22Rv1 (cell line): ENCODE results near the gene ZNF224.
A peak's percentile ranks its signal among the peaks of the same experiment; 100 is the strongest.

Experiments used
- H3K27ac ChIP-seq: fragments of 450-650 bp; 2 replicates; pipeline ENCODE4 v1.5.1; 2017
- ZFX ChIP-seq: fragments of 450-650 bp; IDR thresholded peaks from 2 replicates; pipeline ENCODE4 v1.6.1; 2017; ENCODE audit warnings: antibody characterized with exemption, borderline replicate concordance
- TF ChIP-seq, protein P1 (sequence below): fragments of 450-650 bp; IDR thresholded peaks from 2 replicates; pipeline ENCODE4 v1.5.1; 2017; ENCODE audit warnings: mild to moderate bottlenecking

The ZNF224 gene

GRCh38 chr19:44066305-44066704, 27.9 kb upstream of the ZNF224 start:
- TF ChIP-seq ZFX = no peak
- TF ChIP-seq, protein P1, sequence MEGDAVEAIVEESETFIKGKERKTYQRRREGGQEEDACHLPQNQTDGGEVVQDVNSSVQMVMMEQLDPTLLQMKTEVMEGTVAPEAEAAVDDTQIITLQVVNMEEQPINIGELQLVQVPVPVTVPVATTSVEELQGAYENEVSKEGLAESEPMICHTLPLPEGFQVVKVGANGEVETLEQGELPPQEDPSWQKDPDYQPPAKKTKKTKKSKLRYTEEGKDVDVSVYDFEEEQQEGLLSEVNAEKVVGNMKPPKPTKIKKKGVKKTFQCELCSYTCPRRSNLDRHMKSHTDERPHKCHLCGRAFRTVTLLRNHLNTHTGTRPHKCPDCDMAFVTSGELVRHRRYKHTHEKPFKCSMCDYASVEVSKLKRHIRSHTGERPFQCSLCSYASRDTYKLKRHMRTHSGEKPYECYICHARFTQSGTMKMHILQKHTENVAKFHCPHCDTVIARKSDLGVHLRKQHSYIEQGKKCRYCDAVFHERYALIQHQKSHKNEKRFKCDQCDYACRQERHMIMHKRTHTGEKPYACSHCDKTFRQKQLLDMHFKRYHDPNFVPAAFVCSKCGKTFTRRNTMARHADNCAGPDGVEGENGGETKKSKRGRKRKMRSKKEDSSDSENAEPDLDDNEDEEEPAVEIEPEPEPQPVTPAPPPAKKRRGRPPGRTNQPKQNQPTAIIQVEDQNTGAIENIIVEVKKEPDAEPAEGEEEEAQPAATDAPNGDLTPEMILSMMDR = no peak
- no peak overlapping the region for H3K27ac ChIP-seq

- H3K27ac ChIP-seq = no peak overlapping the region
- TF ChIP-seq ZFX = no peak
- TF ChIP-seq, protein P1 = no peak
Observed at GRCh38 chr19:44069415-44069814, 24.7 kb upstream of the ZNF224 start.

GRCh38 chr19:44071824-44072542, 22.2 kb upstream of the ZNF224 start, which contains the start of gene ZNF284:
Gene ZNF284, plus strand, starts transcription at chr19:44072159. Its CDS starts 4,231 bp downstream, at chr19:44076390.
- H3K27ac ChIP-seq = peak within 1 kb of the TSS; percentile 57
- TF ChIP-seq ZFX = no peak
- TF ChIP-seq, protein P1 = no peak

DNA sequence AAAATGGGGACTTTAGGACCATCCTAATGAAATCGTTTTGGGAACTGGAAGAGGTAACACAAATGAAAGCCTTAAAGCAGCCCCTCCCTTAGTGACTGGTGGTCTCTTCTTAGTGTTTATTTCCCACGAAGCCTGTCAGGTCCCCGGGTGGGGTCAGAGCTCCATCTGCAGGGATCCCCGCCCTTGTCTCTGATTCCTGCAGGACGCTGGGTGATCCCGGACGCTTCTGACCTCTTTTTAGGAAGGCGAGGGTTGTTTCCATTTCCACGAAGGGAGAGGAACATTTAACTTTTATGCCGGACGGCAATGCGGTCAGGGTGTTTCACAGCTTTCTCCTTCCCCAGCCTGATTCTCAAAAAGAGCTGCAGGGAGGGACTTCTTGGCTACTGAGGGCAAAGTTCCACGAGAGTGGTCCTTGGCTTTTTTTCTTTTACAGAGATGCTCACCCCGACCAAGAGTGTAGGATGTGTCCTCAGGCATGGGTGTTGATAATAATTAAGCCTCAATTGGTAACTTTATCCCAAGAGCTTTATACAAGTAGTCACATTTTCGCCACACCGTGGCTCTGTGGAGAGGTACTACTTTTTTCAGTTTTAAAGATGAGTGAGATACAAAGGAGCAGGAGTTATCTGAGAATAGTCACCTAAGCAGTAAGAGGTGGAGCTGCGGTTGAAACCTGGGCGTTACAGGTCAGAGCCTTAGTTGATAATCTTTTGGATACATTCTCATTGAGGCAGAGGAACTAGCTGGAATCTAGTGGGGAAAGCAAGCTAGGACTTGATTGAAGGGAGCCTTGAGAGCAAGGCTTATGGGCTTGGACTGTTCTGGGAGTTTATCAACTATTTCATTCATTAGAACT, 21.4 kb upstream of the ZNF224 start:
- H3K27ac ChIP-seq = no peak overlapping the region
- TF ChIP-seq ZFX = no peak
- TF ChIP-seq, protein P1 = peak; percentile 20

GRCh38 chr19:44076325-44076724, 17.8 kb upstream of the ZNF224 start:
- no peak overlapping the region for H3K27ac ChIP-seq

GRCh38 chr19:44092108-44092507, 2.1 kb upstream of the ZNF224 start:
- no peak for TF ChIP-seq ZFX
- TF ChIP-seq, protein P1 = no peak
- H3K27ac ChIP-seq = no peak overlapping the region

More at GRCh38 chr19:44076325-44076724, 17.8 kb upstream of the ZNF224 start:
- TF ChIP-seq ZFX = no peak
- TF ChIP-seq, protein P1 = no peak

- H3K27ac ChIP-seq = no peak overlapping the region
- TF ChIP-seq, protein P1 = no peak
- no peak for TF ChIP-seq ZFX
Observed at GRCh38 chr19:44107751-44108150, 13.6 kb downstream of the ZNF224 start.
